ENCODE results near the gene CDH1. TPM values are rescaled to one million over a fixed set of nuclear protein-coding genes. Genes with fewer than 3 reads are reported as not detected.
"Not testable (repeated sequence)": the region's sequence is repeated elsewhere in the genome, so short reads cannot be mapped to it uniquely, and the experiment has no call there.

The CDH1 gene
- total and polyA plus RNA-seq, 12 donors = 0.11 to 1.2 (median 0.40) TPM; not detected in 3

DNA sequence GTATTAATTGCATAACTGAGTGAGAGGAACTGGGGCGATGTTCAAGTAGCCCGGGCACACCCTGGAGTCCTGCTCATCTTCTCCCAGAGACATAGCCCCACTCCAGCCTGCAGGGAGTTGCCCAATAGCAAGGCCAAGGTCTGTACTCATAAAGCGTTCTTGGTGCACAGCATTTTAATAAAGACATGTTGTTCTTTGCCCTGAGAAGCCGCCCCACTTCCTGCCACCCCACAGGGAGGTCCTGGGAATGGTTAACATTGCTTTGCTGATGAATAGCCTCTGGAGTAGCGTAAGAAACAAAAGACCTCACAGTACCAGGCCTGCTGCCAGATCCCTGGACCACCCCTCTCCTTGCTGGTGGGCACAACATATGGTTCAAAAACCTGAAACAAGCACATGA, 21.6 kb upstream of the CDH1 start:
- no peaks in the 10 kb centered on the region for H3K4me1 ChIP-seq (replicated peaks in 1 of 2)
- intact Hi-C loops (cut with DNase I) = no loop called here
- TF ChIP-seq POLR2A (IDR thresholded peaks at IDR 0.05) = no peak
- TF ChIP-seq, protein P1, sequence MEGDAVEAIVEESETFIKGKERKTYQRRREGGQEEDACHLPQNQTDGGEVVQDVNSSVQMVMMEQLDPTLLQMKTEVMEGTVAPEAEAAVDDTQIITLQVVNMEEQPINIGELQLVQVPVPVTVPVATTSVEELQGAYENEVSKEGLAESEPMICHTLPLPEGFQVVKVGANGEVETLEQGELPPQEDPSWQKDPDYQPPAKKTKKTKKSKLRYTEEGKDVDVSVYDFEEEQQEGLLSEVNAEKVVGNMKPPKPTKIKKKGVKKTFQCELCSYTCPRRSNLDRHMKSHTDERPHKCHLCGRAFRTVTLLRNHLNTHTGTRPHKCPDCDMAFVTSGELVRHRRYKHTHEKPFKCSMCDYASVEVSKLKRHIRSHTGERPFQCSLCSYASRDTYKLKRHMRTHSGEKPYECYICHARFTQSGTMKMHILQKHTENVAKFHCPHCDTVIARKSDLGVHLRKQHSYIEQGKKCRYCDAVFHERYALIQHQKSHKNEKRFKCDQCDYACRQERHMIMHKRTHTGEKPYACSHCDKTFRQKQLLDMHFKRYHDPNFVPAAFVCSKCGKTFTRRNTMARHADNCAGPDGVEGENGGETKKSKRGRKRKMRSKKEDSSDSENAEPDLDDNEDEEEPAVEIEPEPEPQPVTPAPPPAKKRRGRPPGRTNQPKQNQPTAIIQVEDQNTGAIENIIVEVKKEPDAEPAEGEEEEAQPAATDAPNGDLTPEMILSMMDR (IDR thresholded peaks at IDR 0.05) = no peak
- H3K4me3 ChIP-seq = no peak overlapping the region
- no peaks in the 10 kb centered on the region for H3K27me3 ChIP-seq
- H3K36me3 ChIP-seq (replicated peaks in 1 of 2) = no peaks in the 10 kb centered on the region
- H3K9me3 ChIP-seq (replicated peaks in 1 of 3) = no peaks in the 10 kb centered on the region
- no peak overlapping the region for H3K27ac ChIP-seq
- DNase-seq = no peak
- WGBS, 4 donors = 58 to 65% (median 62%) methylated on average over 4 to 5 of the region's 5 CpGs

DNA sequence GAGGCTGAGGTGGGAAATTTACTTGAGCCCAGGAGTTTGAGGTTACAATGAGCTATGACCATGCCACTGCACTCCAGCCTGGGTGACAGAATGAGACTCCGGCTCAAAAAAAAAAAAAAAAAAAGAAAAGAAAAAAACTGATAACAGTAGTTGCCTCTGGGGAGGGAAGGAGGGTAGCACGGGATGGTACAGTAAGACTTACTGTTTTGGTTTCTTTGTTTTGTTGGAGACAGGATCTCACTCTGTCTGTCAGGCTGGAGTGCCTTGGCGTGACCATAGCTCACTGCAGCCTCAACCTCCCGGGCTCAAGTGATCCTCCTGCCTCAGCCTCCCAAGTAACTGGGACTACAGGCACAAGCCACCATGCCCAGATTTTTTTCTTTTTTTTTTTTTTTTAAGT, 20.6 kb upstream of the CDH1 start:
- intact Hi-C loops (cut with DNase I); H3K36me3 ChIP-seq (replicated peaks in 1 of 2); H3K4me1 ChIP-seq (replicated peaks in 1 of 2); H3K27me3 ChIP-seq; H3K9me3 ChIP-seq (replicated peaks in 1 of 3); H3K27ac ChIP-seq; DNase-seq; H3K4me3 ChIP-seq: not testable (repeated sequence)
- 78 to 92% (median 81%) methylated on average over 4 of the region's 4 CpGs for WGBS, 4 donors

- Histone ChIP-seq H3K9me3 (replicated peaks in 1 of 3) (no peaks in the 10 kb centered on the region), H3K27me3 (no peaks in the 10 kb centered on the region), H3K4me1 (replicated peaks in 1 of 2) (no peaks in the 10 kb centered on the region), H3K4me3 (no peak overlapping the region), H3K36me3 (replicated peaks in 1 of 2) (no peaks in the 10 kb centered on the region), H3K27ac (no peak overlapping the region)
- no peak for TF ChIP-seq POLR2A (IDR thresholded peaks at IDR 0.05)
- TF ChIP-seq, protein P1 (IDR thresholded peaks at IDR 0.05) = no peak
- intact Hi-C loops (cut with DNase I) = no loop called here
- DNase-seq = no peak
- 90 to 100% (median 94%) methylated on average over 4 of the region's 4 CpGs for WGBS, 4 donors
Measured at GRCh38 chr16:68717684-68718083, 19.4 kb upstream of the CDH1 start.

- 89 to 90% (median 89%) methylated on average over 9 of the region's 9 CpGs for WGBS, 4 donors
- no peaks in the 10 kb centered on the region for H3K27me3 ChIP-seq
- intact Hi-C loops (cut with DNase I) = no loop called here
- no peak for TF ChIP-seq POLR2A (IDR thresholded peaks at IDR 0.05)
- TF ChIP-seq, protein P1 (IDR thresholded peaks at IDR 0.05) = no peak
- no peak overlapping the region for H3K4me3 ChIP-seq
- H3K36me3 ChIP-seq (replicated peaks in 1 of 2) = no peaks in the 10 kb centered on the region
- H3K9me3 ChIP-seq (replicated peaks in 1 of 3) = no peaks in the 10 kb centered on the region
- DNase-seq = no peak
- H3K27ac ChIP-seq = no peak overlapping the region
- H3K4me1 ChIP-seq (replicated peaks in 1 of 2) = no peaks in the 10 kb centered on the region
Measured at GRCh38 chr16:68718590-68718989, 18.5 kb upstream of the CDH1 start.

DNA sequence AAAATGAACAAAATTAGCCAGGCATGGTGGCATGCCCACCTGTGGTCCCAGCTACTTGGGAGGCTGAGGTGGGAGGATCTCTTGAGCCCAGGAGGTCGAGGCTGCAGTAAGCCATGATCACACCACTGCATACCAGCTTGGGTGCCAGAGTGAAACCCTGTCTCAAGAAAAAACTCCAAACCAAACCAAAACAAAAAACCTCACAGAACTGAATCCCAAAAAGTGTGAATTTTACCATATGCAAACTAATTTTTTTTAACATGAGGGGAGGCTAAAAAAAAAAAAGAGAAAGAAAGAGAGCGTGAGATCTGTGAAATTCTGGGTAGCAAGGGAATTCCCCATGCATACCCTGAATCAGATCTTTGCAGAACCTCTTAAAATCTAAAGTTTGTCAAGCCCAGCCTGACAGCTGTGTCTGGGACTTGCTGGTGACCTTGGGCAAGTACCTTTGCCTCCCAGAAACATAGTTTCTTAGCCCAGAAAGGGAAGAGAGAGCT, 17.1 kb upstream of the CDH1 start:
- H3K27me3 ChIP-seq = no peaks in the 10 kb centered on the region

More for the DNA sequence above, 17.1 kb upstream of the CDH1 start:
- no peak overlapping the region for H3K4me3 ChIP-seq
- H3K4me1 ChIP-seq (replicated peaks in 1 of 2) = no peaks in the 10 kb centered on the region
- H3K36me3 ChIP-seq (replicated peaks in 1 of 2) = no peaks in the 10 kb centered on the region
- no peak for DNase-seq
- TF ChIP-seq, protein P1 (IDR thresholded peaks at IDR 0.05) = no peak
- TF ChIP-seq POLR2A (IDR thresholded peaks at IDR 0.05) = no peak
- H3K9me3 ChIP-seq (replicated peaks in 1 of 3) = no peaks in the 10 kb centered on the region
- WGBS, 4 donors = 77 to 88% (median 83%) methylated on average over 2 of the region's 2 CpGs
- intact Hi-C loops (cut with DNase I) = no loop called here
- H3K27ac ChIP-seq = no peak overlapping the region

All from adrenal gland (tissue), 12 donors.